Neuronal stem cell (in vitro differentiated cells): ENCODE measurements around the gene STRADA.
"Not testable (repeated sequence)": the region's sequence is repeated elsewhere in the genome, so short reads cannot be mapped to it uniquely, and the experiment has no call there.

Experiments used
- DNase-seq: peaks from one replicate; pipeline ENCODE4 v3.0.0-alpha.2; 2013; ENCODE audit warnings: low spot score
- H2AFZ ChIP-seq: one replicate; pipeline ENCODE4 v1.6.1; 2013; ENCODE audit warnings: mild to moderate bottlenecking, low read length, inconsistent platforms
- H2AK5ac ChIP-seq: 2 replicates; pipeline ENCODE4 v1.6.1; 2013; ENCODE audit warnings: low read depth, mild to moderate bottlenecking, inconsistent platforms, low read length, moderate library complexity, mixed read lengths
- H2BK120ac ChIP-seq: 2 replicates; pipeline ENCODE4 v1.6.1; 2013; ENCODE audit warnings: low read depth, mild to moderate bottlenecking, inconsistent platforms, low read length, moderate library complexity, mixed read lengths
- H2BK12ac ChIP-seq: one replicate; pipeline ENCODE4 v1.6.1; 2013; ENCODE audit warnings: low read length, inconsistent platforms
- H2BK15ac ChIP-seq: 2 replicates; pipeline ENCODE4 v1.6.1; 2013; ENCODE audit warnings: mild to moderate bottlenecking, low read length, inconsistent platforms, mixed read lengths
- H2BK5ac ChIP-seq: one replicate; pipeline ENCODE4 v1.6.1; 2013; ENCODE audit warnings: inconsistent platforms, mild to moderate bottlenecking, low read length, moderate library complexity
- H3K14ac ChIP-seq: one replicate; pipeline ENCODE4 v1.6.1; 2013; ENCODE audit warnings: low read length, inconsistent platforms
- H3K18ac ChIP-seq: 2 replicates; pipeline ENCODE4 v1.6.1; 2013; ENCODE audit warnings: low read length, inconsistent platforms
- H3K23ac ChIP-seq: 2 replicates; pipeline ENCODE4 v1.6.1; 2013; ENCODE audit warnings: low read depth, mild to moderate bottlenecking, mixed read lengths, low read length, inconsistent platforms; ENCODE audit not compliant: poor library complexity
- H3K27ac ChIP-seq: replicated peaks from 3 replicates; pipeline ENCODE4 v1.5.1; 2013; ENCODE audit warnings: low read length, inconsistent platforms
- H3K27me3 ChIP-seq, 3 experiments: 2 replicates each; pipeline ENCODE4 v1.6.1; 2013; ENCODE audit warnings: low read length in 3 of 3, mild to moderate bottlenecking in 2 of 3, inconsistent platforms in 1 of 3, low read depth in 1 of 3, mixed read lengths in 1 of 3, moderate library complexity in 1 of 3; ENCODE audit not compliant: control insufficient read depth in 3 of 3, insufficient read depth in 3 of 3
- H3K36me3 ChIP-seq, 2 donors: replicated peaks in 1 of 2; 2 replicates each; pipeline ENCODE4 v1.6.1; 2013; ENCODE audit warnings: low read length in 2 of 2; ENCODE audit not compliant: control insufficient read depth in 2 of 2, insufficient read depth in 2 of 2
- H3K4ac ChIP-seq: 2 replicates; pipeline ENCODE4 v1.6.1; 2013; ENCODE audit warnings: inconsistent platforms, mild to moderate bottlenecking, low read length, moderate library complexity
- H3K4me1 ChIP-seq, 2 donors: 1 replicate in 1 of 2; 2 replicates in 1 of 2; pipeline ENCODE4 v1.6.1; 2013; ENCODE audit warnings: low read length in 2 of 2, low read depth in 1 of 2; ENCODE audit not compliant: control insufficient read depth in 2 of 2, insufficient read depth in 1 of 2
- H3K4me2 ChIP-seq: one replicate; pipeline ENCODE4 v1.6.1; 2013; ENCODE audit warnings: mild to moderate bottlenecking, low read length, inconsistent platforms; ENCODE audit not compliant: insufficient read depth, poor library complexity, severe bottlenecking
- H3K4me3 ChIP-seq, 2 donors: 2 replicates each; pipeline ENCODE4 v1.5.1; 2013; ENCODE audit warnings: low read length in 2 of 2, mild to moderate bottlenecking in 2 of 2, inconsistent platforms in 1 of 2, moderate library complexity in 1 of 2
- H3K79me1 ChIP-seq: one replicate; pipeline ENCODE4 v1.6.1; 2013; ENCODE audit warnings: low read depth, mild to moderate bottlenecking, inconsistent platforms, low read length, moderate library complexity
- H3K9ac ChIP-seq: one replicate; pipeline ENCODE4 v1.6.1; 2013; ENCODE audit warnings: mild to moderate bottlenecking, low read depth, low read length, inconsistent platforms; ENCODE audit not compliant: poor library complexity
- H3K9me3 ChIP-seq, 2 donors: replicated peaks in 1 of 2; 2 replicates each; pipeline versions ENCODE3 to v1.6.1; 2013; ENCODE audit warnings: low read length in 2 of 2, mild to moderate bottlenecking in 2 of 2, inconsistent platforms in 1 of 2, low read depth in 1 of 2, mixed read lengths in 1 of 2, moderate library complexity in 1 of 2; ENCODE audit not compliant: control insufficient read depth in 2 of 2, insufficient read depth in 1 of 2
- H4K8ac ChIP-seq: one replicate; pipeline ENCODE4 v1.6.1; 2013; ENCODE audit warnings: low read depth, mild to moderate bottlenecking, inconsistent platforms, low read length, moderate library complexity
- H4K91ac ChIP-seq: one replicate; pipeline ENCODE4 v1.6.1; 2013; ENCODE audit warnings: low read length, low read depth, mild to moderate bottlenecking, inconsistent platforms; ENCODE audit not compliant: poor library complexity
- WGBS, 2 donors: extraction: QIAGEN DNeasy Blood & Tissue Kit; methylation state at CpG; one replicate each; pipeline ENCODE4 v1.1.7; 2013; ENCODE audit warnings: missing lambda C conversion rate in 2 of 2, mixed read lengths in 1 of 2; ENCODE audit not compliant: insufficient read length in 2 of 2, insufficient replicate concordance in 1 of 2; ENCODE audit errors: extremely low coverage in 2 of 2; 5-methylcytosine and 5-hydroxymethylcytosine counted together

STRADA gene

GRCh38 chr17:63740464-63741142 lies 996 bp downstream of the STRADA start:
- Histone ChIP-seq H3K4me2 (peak overlapping the region; percentile 68), H2BK5ac (no peak overlapping the region), H4K8ac (no peak overlapping the region), H3K9ac (no peak overlapping the region), H4K91ac (no peak overlapping the region), H3K27me3 (no peaks in the 10 kb centered on the region), H2AK5ac (no peak overlapping the region), H2BK120ac (no peak overlapping the region), H3K27ac (no peak overlapping the region), H3K79me1 (peaks cover 3% of the 10 kb centered on the region), H2BK12ac (no peak overlapping the region), H3K18ac (no peak overlapping the region), H3K14ac (no peak overlapping the region), H3K4ac (no peak overlapping the region), H3K23ac (no peak overlapping the region), H2BK15ac (no peak overlapping the region), H2AFZ (peak overlapping the region; percentile 99), H3K9me3 (no peaks in the 10 kb centered on the region), H3K4me3 (peak overlapping the region; percentile 85 to 99), H3K36me3 (peaks cover 0 to 15% of the 10 kb centered on the region in 2 donors), H3K4me1 (peaks cover 5 to 7% of the 10 kb centered on the region in 2 donors)
- DNase-seq: no peak
- no CpG with 5 or more reads among the region's 12 CpGs for WGBS, 2 donors

GRCh38 chr17:63735691-63736090 lies 5.9 kb downstream of the STRADA start:
- Histone ChIP-seq H3K9ac (no peak overlapping the region), H4K8ac (no peak overlapping the region), H3K36me3 (peaks cover 0 to 19% of the 10 kb centered on the region in 2 donors), H3K9me3 (no peaks in the 10 kb centered on the region), H3K4ac (no peak overlapping the region), H2BK5ac (no peak overlapping the region), H3K4me3 (no peak overlapping the region), H4K91ac (no peak overlapping the region), H3K27me3 (no peaks in the 10 kb centered on the region), H3K14ac (no peak overlapping the region), H3K4me1 (peaks cover 2 to 7% of the 10 kb centered on the region in 2 donors), H2BK15ac (no peak overlapping the region), H3K18ac (no peak overlapping the region), H2BK120ac (no peak overlapping the region), H2AFZ (no peak overlapping the region), H2BK12ac (no peak overlapping the region), H2AK5ac (no peak overlapping the region), H3K27ac (no peak overlapping the region), H3K23ac (no peak overlapping the region), H3K4me2 (no peak overlapping the region), H3K79me1 (peaks cover 1% of the 10 kb centered on the region)
- no CpG with 5 or more reads among the region's 8 CpGs for WGBS, 2 donors
- DNase-seq: no peak

- Histone ChIP-seq H4K8ac (no peak overlapping the region), H3K9ac (no peak overlapping the region), H3K14ac (no peak overlapping the region)
Observed at GRCh38 chr17:63722403-63722802, 19.2 kb downstream of the STRADA start.

GRCh38 chr17:63720194-63720593 lies 21.4 kb downstream of the STRADA start:
- not testable (repeated sequence) for H2BK5ac ChIP-seq, DNase-seq, H4K8ac ChIP-seq, H2BK12ac ChIP-seq, H2BK120ac ChIP-seq, H3K4me3 ChIP-seq, H3K4me1 ChIP-seq, H4K91ac ChIP-seq, H3K4me2 ChIP-seq, H3K27ac ChIP-seq, H2AK5ac ChIP-seq, H2BK15ac ChIP-seq, H3K14ac ChIP-seq, H3K27me3 ChIP-seq, H3K4ac ChIP-seq, H3K9me3 ChIP-seq, H3K9ac ChIP-seq, H2AFZ ChIP-seq, H3K79me1 ChIP-seq, H3K23ac ChIP-seq, H3K18ac ChIP-seq
- no CpG with 5 or more reads among the region's 5 CpGs for WGBS, 2 donors
- H3K36me3 ChIP-seq: peaks cover 0 to 48% of the 10 kb centered on the region in 2 donors

More at GRCh38 chr17:63722403-63722802, 19.2 kb downstream of the STRADA start:
- Histone ChIP-seq H2AFZ (no peak overlapping the region), H3K27me3 (no peaks in the 10 kb centered on the region), H3K36me3 (peaks cover 0 to 48% of the 10 kb centered on the region in 2 donors), H3K4me3 (no peak overlapping the region), H2BK5ac (no peak overlapping the region), H3K4me1 (no peaks in the 10 kb centered on the region), H2BK120ac (no peak overlapping the region), H2BK12ac (no peak overlapping the region), H3K18ac (no peak overlapping the region), H3K23ac (no peak overlapping the region), H3K4me2 (no peak overlapping the region), H3K79me1 (no peaks in the 10 kb centered on the region), H4K91ac (no peak overlapping the region), H2BK15ac (no peak overlapping the region), H3K4ac (no peak overlapping the region), H3K9me3 (no peaks in the 10 kb centered on the region), H2AK5ac (no peak overlapping the region), H3K27ac (no peak overlapping the region)
- no CpG with 5 or more reads among the region's 2 CpGs for WGBS, 2 donors
- DNase-seq: no peak
